Measurements from ENCODE around the gene ZSCAN10.

The ZSCAN10 gene

DNA sequence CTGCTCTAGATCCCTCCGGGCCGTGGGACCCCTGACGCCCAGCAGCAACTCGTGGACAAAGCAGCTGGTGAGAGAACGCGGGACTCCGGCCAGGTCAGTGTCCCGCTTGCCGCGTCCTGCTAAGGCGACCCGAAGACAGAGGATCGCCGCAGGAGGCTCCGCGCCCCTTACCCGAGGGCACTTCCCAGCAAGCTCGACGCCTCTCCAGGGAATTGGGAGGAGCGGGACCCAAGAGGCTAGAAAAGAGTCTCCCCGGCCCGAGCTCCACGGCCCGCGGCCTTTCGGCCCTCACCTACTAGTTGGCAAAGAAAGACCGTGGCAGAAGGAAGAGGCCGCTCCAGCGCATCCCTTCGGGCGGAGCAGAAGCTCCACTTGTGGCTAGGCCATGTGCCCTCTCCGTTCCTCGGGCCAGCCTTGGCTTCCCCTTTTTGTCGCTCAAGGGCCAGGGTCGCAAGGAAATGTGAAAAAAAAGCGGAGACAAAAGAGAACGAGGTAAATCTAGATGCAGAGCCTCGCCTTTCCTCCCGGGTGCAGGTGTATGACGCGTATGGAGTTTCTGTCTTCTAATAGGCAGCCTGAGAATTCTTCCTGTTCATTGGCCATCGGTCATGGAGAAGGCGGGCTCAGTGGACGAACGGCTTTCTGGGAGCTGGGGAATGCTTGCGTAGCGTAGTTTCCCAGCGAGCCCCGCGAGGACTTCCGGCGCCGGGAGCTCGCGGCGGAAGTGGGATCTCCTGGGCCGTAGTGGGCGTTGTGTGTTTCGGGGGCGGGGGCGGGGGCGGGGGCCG lies 35.4 kb upstream of the ZSCAN10 start, which contains the start of gene ZNF213:
Gene ZNF213 (plus strand): TSS at position 692 of the 788 bp plus-strand sequence. CDS start 2,252 bp downstream, outside the sequence.
- peak; percentile 71 to 88 (median 82) for DNase-seq (ENCODE audit: low read depth in 3 of 3, low spot score in 1 of 3)

GRCh38 chr16:3133844-3134243 lies 34.8 kb upstream of the ZSCAN10 start:
- DNase-seq (ENCODE audit: low read depth in 3 of 3, low spot score in 1 of 3), result no peak

GRCh38 chr16:3131755-3132377 lies 32.8 kb upstream of the ZSCAN10 start:
- DNase-seq (ENCODE audit: low read depth in 3 of 3, low spot score in 1 of 3), result peak in 1 of 3 donors; percentile 34

- DNase-seq (ENCODE audit: low read depth in 3 of 3, low spot score in 1 of 3), result peak; percentile 34 to 70 (median 68)
Observed at GRCh38 chr16:3129137-3130131, 30.3 kb upstream of the ZSCAN10 start.

- DNase-seq (ENCODE audit: low read depth in 3 of 3, low spot score in 1 of 3), result no peak
Observed at GRCh38 chr16:3127745-3128144, 28.7 kb upstream of the ZSCAN10 start.

DNA sequence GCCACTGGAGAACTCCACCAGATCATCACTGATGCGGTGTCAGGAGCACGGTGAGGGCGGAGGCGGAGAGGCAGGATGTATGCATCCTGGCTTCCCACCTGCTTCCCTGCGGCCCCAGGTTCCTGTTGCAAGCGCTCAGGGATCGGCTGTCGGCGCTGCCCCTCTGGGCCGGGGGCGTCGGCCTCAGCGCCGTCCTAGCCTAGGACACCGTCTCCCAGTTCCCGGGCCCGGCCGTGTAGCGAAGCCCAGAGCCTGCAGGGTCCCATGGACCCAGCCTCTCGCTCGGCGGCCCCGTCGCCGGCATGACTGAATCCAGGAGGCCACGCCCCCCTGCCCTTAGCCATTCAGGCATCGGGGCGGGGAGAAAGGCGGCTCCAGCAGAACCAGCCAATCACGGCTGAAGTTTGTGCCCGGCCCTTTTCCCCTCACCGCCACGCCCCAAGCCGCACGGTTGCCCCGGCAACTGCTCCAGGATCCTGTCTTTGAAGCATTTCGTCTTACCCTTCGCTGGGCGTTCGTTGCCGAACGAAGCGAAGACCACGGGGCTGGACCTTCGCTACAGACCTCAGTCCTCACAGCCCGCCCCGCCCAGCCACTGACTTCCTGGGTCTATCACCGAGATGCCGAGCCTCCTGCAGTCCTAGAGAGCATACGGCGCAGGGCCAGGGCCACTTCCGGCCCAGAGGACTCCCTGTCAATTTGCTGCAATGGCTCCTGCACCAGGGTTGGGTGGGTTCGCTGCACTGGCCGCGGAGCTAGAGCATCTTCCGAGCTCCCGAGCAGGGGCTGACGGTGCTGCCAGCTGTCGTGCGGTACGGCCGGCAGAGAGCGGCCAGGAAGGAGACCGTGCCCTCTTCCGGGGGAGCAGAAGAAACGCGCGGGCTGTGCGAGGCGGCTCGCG lies 25.1 kb upstream of the ZSCAN10 start:
- DNase-seq (ENCODE audit: low read depth in 3 of 3, low spot score in 1 of 3), result peak; percentile 89 to 93 (median 91)

GRCh38 chr16:3122926-3123570 lies 24.0 kb upstream of the ZSCAN10 start:
- DNase-seq (ENCODE audit: low read depth in 3 of 3, low spot score in 1 of 3), result no peak

- no peak for DNase-seq (ENCODE audit: low read depth in 3 of 3, low spot score in 1 of 3)
Observed at GRCh38 chr16:3121851-3122467, 22.9 kb upstream of the ZSCAN10 start.

GRCh38 chr16:3120435-3120834 lies 21.3 kb upstream of the ZSCAN10 start:
- DNase-seq (ENCODE audit: low read depth in 3 of 3, low spot score in 1 of 3), result no peak

DNA sequence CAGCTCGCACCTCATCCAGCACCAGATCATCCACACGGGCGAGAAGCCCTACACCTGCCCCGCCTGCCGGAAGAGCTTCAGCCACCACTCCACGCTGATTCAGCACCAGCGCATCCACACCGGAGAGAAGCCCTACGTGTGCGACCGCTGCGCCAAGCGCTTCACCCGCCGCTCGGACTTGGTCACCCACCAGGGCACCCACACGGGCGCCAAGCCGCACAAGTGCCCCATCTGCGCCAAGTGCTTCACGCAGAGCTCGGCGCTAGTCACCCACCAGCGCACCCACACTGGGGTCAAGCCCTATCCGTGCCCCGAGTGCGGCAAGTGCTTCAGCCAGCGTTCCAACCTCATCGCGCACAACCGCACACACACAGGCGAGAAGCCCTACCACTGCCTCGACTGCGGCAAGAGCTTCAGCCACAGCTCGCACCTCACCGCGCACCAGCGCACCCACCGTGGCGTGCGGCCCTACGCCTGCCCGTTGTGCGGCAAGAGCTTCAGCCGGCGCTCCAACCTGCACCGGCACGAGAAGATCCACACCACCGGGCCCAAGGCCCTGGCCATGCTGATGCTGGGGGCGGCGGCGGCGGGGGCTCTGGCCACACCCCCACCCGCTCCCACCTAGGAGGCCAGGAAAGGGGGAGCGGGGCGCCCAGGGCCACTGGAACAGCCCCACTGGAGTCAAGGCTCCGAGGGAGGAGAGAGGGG lies 20.8 kb upstream of the ZSCAN10 start:
- no peak for DNase-seq (ENCODE audit: low read depth in 3 of 3, low spot score in 1 of 3)

- no peak for DNase-seq (ENCODE audit: low read depth in 3 of 3, low spot score in 1 of 3)
Observed at GRCh38 chr16:3119286-3119685, 20.2 kb upstream of the ZSCAN10 start.

DNA sequence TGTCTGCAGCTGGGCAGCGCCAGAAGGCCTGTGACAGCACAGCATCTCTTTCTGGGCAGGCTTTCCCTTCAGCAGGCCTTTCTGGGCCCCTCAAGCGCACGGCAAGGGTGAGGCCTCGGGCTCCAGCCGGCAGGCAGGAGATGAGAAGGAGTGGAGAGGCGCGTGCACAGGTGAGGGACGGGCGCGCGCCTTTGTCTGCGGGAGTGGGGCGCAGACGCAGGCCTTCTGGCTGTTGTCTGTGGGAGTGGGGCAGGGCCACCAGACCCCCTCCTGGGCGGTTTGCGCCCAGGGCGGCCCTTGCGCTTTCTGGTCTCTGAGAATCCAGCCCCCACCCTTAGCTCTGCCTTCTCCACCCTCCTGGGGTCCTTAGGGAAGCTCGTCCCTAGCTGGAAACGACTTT lies 19.8 kb upstream of the ZSCAN10 start:
- DNase-seq (ENCODE audit: low read depth in 3 of 3, low spot score in 1 of 3), result no peak

DNA sequence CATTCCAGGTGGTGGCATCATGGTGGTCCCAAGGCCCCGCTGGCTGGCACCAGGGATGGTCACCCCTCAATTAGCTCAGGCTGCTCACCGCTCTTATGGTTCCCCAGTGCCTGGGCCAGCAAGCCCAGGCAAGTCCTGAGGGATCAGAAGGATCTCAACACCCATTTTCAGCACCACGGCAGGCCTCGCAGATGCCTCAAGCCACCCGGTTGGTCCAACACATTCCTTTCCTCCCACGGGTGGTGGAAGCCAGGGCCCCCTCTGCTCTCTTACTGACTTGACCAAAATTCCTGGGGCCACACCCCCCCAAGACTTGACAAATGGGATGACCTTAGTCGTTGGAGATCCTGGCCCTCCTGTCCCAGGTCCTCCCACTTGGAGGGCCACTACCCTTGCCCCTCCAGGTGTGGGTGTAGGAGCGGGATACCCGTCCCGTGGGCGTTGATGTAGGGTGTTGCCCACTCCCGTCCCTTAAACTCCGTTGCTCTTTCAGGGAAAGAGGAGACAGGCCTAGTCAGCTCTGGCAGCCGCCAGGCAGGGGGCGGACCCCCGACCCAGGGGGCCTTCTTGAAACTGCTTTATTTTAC lies 19.2 kb upstream of the ZSCAN10 start:
- DNase-seq (ENCODE audit: low read depth in 3 of 3, low spot score in 1 of 3), result no peak

DNA sequence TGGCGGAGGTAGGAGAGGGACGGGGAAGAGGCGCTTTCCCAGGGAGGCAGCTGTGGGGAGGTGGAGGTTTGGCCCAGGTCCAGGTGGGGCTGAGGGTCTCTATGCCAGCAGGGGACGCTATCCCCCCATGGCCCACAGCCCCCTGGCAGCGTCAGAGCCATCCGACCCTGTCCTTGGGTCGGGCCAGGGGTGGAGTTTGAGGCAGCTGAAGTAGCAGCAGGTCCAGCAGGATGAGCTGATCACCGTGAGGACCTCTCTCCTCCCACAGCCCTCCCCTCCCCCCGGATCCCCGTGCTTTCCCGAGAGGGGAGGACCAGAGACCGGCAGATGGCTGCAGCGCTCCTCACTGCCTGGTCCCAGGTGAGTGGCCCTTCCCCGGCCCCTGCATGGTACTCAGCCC lies 16.5 kb upstream of the ZSCAN10 start:
- DNase-seq (ENCODE audit: low read depth in 3 of 3, low spot score in 1 of 3), result no peak

GRCh38 chr16:3115003-3115402 lies 15.9 kb upstream of the ZSCAN10 start:
- DNase-seq (ENCODE audit: low read depth in 3 of 3, low spot score in 1 of 3), result no peak

- no peak for DNase-seq (ENCODE audit: low read depth in 3 of 3, low spot score in 1 of 3)
Observed at GRCh38 chr16:3113765-3114479, 14.8 kb upstream of the ZSCAN10 start.

GRCh38 chr16:3112881-3113574 lies 13.9 kb upstream of the ZSCAN10 start:
- no peak for DNase-seq (ENCODE audit: low read depth in 3 of 3, low spot score in 1 of 3)

Measured in stimulated activated CD4-positive, alpha-beta T cell treated with anti-CD3 and anti-CD28 coated beads, TNF-alpha, amount 100 ng/mL, for 1 hour (primary cell).